ENCODE measurements around the gene RHOBTB1. TPM values are rescaled to one million over a fixed set of nuclear protein-coding genes. Genes with fewer than 3 reads are reported as not detected.
A peak's percentile ranks its signal among the peaks of the same experiment; 100 is the strongest.

Gene RHOBTB1
- total and polyA plus RNA-seq, 9 of the 15 experiments (the other 6 are each of a cell fraction or from before 2014, with no cell fraction given) = 1.7 to 11.7 (median 9.3) TPM

GRCh38 chr10:60978287-60979115, 34.5 kb upstream of the RHOBTB1 start (continued):
- TF ChIP-seq ATF6 (CRISPR knock-in tag; IDR thresholded peaks at IDR 0.05) (no peak), PHF20 (IDR thresholded peaks at IDR 0.05; ENCODE audit: partially characterized antibody) (no peak), ZNF551 (CRISPR knock-in tag; IDR thresholded peaks at IDR 0.05) (no peak), KLF13 (tag; IDR thresholded peaks at IDR 0.05; ENCODE audit: borderline replicate concordance, low read depth) (0 out of 2 replicates have a peak, but pooled peaks have one; percentile 20), CHAMP1 (IDR thresholded peaks at IDR 0.05) (peak; percentile 80), DPF2 (IDR thresholded peaks at IDR 0.05) (peak; percentile 99), ETS1 (conservative IDR thresholded peaks at IDR 0.05; ENCODE audit: control insufficient read depth, low read depth, low read length) (no peak), MLX (CRISPR knock-in tag; conservative IDR thresholded peaks at IDR 0.05) (no peak), ZFPM2 (CRISPR knock-in tag; IDR thresholded peaks at IDR 0.05) (no peak), RBM39 (optimal IDR thresholded peaks at IDR 0.05; ENCODE audit: low read depth, low read length) (no peak), ZFP30 (CRISPR knock-in tag; IDR thresholded peaks at IDR 0.05; ENCODE audit: borderline replicate concordance) (no peak), GTF2B (IDR thresholded peaks at IDR 0.05; ENCODE audit: extremely low read depth, insufficient read length) (no peak), CHD1 (IDR thresholded peaks at IDR 0.05; ENCODE audit: low read length) (no peak), ZBTB17 (CRISPR knock-in tag; IDR thresholded peaks at IDR 0.05) (peak; percentile 76; the same call in 1 of the 2 replicates), FOXM1 (IDR thresholded peaks at IDR 0.05; ENCODE audit: low read depth) (peak; percentile 88), FOXM1 (CRISPR knock-in tag; IDR thresholded peaks at IDR 0.05; ENCODE audit: low read depth) (no peak), MTF1 (CRISPR knock-in tag; IDR thresholded peaks at IDR 0.05; ENCODE audit: borderline replicate concordance) (no peak), SP1 (CRISPR knock-in tag; IDR thresholded peaks at IDR 0.05) (0 out of 2 replicates have a peak, but pooled peaks have one; percentile 37), ETV6 (IDR thresholded peaks at IDR 0.05; ENCODE audit: borderline replicate concordance in 1 of 2, low read depth in 2 of 2, low read length in 1 of 2) (no peak), ETV6 (CRISPR knock-in tag; IDR thresholded peaks at IDR 0.05; ENCODE audit: borderline replicate concordance) (no peak)

All from K562 (cell line).